PC-9 (cell line): ENCODE measurements around the gene ADAM19.

Experiments
- EZH2 ChIP-seq: fragments of 200-600 bp; sonication (generic); IDR thresholded peaks from 2 replicates; pipeline ENCODE4 v1.8.0; 2017; ENCODE audit warnings: antibody characterized with exemption, low read depth
- TF ChIP-seq, protein P1 (sequence below): fragments of 200-600 bp; sonication (generic); conservative IDR thresholded peaks from 2 replicates; pipeline ENCODE4 v1.6.1; 2017; ENCODE audit warnings: mixed run types, antibody characterized with exemption, mild to moderate bottlenecking, moderate library complexity

DNA sequence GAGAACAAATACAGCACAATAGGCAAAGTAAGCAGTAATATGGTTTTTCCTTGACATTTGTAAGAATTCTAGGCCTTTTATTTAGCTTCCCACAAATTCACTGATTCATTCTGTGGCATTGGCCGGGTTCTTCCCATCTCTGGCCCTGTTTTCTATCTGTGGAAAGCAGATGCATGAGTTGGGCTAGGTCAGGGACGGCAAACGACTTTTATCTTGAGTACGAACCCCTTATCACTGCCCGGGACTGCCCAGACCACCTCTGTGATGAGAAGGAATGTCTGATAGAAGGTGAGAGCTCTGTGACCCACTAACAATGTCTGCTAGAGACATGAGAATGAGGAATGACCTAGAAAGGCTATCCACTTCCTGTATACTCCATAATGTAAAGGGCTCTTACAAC, 35.4 kb upstream of the ADAM19 start:
- TF ChIP-seq EZH2, result no peak
- TF ChIP-seq, protein P1, sequence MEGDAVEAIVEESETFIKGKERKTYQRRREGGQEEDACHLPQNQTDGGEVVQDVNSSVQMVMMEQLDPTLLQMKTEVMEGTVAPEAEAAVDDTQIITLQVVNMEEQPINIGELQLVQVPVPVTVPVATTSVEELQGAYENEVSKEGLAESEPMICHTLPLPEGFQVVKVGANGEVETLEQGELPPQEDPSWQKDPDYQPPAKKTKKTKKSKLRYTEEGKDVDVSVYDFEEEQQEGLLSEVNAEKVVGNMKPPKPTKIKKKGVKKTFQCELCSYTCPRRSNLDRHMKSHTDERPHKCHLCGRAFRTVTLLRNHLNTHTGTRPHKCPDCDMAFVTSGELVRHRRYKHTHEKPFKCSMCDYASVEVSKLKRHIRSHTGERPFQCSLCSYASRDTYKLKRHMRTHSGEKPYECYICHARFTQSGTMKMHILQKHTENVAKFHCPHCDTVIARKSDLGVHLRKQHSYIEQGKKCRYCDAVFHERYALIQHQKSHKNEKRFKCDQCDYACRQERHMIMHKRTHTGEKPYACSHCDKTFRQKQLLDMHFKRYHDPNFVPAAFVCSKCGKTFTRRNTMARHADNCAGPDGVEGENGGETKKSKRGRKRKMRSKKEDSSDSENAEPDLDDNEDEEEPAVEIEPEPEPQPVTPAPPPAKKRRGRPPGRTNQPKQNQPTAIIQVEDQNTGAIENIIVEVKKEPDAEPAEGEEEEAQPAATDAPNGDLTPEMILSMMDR, result no peak
